NCI-H2029 (cell line): ENCODE data around the gene RAD52.

Experiments
- DNase-seq: peaks from one replicate; lab custom pipeline; 2025; lab: John Stamatoyannopoulos, UW

RAD52 gene

DNA sequence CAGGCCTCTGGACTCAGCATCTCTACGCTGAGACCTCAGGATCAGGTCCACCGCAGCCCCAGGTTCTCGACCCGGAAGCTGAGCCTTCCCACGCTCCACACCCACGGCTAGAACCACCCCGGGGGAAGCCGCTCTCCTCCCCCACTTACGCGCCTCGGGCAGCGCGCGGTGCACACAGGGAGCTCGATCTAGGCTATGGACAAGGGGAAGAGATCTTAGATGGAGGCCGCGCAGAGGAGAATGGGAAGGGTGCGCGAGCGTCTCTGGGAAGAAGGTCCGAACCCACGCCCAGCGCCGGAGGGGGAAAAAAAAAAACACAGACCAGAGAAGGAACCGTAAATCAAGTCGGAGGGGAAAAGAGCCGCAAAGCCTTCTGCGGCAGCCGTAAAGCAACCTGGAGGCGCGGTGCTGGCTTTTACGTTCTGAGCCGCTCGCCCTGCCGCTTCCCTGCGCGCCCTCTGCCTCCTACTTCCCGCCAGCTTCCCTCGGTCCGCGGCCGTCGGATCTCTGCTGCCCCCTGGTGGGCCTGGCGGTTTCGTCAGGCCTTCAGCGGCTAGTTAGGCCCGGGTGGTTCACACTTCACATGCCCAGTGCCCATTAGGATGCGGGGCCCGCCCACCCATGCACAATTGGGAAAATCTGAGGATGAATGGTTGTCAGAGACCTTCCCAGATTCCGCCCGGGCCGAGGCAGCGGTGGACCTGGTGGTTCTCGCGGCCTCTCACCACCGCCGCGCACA lies at the start of gene RAD52:
Gene RAD52, minus strand, starts transcription at position 242 of the 739 bp plus-strand sequence. CDS start 16,636 bp downstream, outside the sequence.
- DNase-seq = peak; percentile 91

DNA sequence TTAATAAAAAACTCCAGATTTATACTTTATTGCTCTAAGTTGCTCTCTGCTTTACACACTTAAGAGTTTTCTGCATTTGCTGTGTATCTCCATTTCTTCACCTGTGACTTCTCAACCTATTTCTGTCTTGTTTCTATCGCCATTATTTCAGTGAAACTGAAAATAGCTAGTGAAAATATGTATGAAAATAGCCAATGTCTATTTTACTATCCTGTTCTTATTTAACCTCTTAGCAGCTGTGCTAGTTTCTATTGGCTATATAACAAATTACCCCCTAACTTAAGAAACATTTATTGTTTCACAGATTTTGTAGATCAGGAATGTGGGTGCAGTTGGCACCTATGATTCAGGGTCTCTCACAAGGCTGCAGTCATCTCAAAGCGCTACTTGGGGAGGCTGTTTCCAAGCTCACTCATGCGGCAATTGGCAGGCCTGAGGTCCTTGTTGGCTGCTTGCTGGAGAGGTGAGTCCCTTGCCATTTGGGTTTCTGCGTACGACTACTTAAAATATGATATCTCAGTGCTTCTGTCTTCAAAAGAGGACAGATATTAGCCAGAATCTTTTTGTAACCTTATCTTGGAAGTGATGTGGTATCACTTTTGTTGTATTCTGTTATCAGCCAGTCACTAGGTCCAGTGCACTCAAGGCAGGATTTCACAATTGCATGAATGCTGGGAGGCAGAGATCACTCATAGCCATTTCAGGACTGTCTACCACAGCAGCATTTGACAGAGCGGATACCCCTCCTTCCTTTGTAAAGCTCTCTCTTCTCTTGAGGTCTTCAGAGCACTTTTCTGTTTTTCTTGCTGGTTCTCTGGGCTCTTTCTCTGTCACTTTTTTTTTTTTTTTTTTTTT lies 48.8 kb upstream of the RAD52 start:
- DNase-seq = no peak

DNA sequence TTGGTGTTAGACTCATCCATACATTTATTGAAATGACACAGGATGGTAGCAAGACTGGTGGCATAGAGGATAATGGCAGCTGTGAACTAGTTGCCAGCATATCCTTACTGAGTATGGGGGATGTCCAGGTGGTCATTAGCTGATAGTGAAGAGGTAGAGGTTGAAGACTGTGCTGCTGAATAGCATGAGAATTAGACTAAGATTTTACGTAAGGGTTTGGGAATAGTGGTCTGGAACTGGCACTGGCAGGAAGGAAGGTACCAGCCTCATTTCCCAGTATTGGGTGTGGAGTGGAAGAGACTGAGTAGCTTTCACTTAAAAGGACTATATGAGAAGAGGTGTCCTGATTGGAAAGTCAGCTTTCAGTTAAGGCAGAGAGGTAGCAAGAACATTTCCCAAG lies 48.0 kb upstream of the RAD52 start:
- DNase-seq = no peak

DNA sequence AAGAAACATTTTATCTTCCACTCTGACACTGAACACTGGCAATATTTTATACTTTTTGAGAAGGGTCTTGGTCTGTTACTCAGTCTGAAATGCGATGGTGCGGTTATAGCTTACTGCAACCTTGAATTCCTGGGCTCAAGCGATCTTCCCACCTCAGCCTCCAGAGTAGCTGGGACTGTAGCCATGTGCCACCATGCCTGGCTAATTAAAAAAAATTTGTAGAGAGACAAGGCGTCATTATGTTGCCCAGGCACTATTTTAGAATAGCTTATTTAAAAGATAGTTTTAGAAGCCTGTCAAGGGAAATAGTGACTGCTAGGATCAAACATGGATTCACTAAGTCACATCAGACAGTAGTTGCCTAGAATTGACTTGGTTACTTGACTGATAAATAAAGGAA lies 47.4 kb upstream of the RAD52 start:
- DNase-seq = no peak

DNA sequence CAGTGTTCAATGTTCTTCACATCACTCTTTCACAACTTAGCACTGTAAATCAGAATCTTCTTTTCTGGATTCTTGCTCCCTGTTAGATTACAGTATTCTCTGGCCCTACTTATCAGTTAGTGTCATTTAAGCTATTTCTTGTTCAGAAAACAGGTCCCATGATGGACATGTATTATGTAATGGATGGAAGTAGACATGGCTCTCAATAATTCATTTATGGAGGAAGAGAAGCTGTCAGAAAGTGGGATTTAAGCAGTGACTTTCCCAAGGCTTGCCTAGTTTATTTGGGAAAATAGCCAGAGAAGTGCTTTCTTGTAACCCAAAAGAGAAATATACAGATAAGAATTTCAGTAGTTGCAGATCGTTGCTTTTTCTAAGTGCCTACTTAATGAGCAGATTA lies 43.2 kb upstream of the RAD52 start:
- no peak for DNase-seq

DNA sequence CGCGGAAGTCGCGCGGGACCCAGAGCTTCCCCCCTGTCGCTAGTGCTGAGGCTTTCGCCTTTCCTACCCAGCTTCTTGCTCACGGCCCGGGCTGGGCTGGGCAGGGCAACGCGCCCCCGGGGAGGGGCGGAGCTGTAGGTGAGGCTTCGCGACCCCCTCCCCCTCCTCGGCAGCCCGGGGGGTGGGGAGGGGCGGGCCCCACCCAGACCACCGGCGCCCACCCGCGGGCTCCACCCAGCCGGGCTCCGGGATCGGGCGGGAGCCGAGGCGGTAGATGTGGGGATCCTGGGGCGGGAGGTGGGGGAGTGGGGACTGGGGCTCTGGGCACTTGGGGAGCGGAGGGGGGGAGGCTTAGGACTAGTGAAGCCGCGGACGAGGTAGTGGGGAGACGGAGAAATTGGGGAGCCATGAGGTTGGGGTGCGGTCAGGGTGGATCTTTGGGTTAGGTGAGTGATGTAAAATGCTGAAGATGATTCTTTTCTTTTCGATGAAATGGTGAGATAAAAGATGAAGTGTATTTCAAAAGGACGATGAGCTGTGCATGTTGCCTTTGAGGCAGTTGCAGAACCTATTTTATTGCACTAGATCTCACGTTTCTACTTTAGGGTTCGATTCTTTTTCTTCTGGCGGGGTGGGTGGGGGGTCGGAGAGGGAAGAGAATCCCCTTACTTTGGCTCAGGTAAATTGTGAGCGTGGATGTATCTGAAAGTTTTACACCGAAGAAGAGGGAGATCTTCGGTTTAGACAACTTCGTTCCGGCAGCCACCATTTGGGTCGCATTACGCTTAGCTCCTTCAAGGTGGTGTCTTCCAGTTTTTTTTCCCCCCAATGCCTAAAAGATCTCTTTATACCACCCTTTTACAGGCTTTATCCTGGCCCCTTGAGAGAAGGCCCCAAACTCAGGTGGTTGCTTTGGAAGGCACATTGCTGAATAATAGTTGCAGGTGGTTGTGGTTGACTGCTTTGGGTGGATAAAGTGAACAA lies 42.1 kb upstream of the RAD52 start:
- DNase-seq = no peak

DNA sequence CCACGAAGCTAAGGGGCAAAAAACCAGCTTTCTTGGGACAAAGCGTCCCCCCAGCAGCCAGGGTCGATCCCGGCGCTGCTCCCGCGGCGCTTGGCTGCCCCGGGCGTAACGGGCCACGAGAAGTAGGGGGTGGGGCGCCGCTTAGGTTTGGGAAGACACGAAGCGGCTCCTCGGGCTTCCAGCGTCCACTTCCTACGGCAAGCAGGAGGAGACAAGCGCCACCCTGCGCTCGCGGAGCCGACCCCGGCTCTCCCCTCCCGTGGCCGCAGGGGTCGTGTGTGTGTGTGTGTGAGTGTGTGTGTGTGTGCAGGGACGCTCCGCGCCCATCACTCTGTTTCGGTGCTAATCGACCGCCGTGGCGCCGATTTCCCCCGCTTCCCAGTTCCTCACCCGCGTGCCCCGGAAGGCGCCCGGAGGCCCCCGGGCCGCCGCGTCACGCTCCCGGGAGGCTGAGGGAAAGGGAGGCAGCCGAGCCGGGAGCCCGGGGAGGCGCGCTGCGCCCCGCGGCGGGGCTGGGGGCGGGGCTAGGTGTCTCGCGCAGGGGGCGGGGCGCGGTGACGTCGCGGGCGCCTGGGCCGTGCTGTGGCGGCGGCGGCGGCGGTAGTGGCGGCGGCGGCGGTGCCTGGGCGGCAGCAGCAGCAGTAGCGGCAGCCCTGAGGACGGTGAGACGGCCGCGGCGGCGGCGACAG lies 41.3 kb upstream of the RAD52 start, which contains the start of gene ERC1:
Gene ERC1, plus strand, starts transcription at position 563 of the 689 bp plus-strand sequence. CDS start 36,681 bp downstream, outside the sequence.
- DNase-seq = peak; percentile 56

DNA sequence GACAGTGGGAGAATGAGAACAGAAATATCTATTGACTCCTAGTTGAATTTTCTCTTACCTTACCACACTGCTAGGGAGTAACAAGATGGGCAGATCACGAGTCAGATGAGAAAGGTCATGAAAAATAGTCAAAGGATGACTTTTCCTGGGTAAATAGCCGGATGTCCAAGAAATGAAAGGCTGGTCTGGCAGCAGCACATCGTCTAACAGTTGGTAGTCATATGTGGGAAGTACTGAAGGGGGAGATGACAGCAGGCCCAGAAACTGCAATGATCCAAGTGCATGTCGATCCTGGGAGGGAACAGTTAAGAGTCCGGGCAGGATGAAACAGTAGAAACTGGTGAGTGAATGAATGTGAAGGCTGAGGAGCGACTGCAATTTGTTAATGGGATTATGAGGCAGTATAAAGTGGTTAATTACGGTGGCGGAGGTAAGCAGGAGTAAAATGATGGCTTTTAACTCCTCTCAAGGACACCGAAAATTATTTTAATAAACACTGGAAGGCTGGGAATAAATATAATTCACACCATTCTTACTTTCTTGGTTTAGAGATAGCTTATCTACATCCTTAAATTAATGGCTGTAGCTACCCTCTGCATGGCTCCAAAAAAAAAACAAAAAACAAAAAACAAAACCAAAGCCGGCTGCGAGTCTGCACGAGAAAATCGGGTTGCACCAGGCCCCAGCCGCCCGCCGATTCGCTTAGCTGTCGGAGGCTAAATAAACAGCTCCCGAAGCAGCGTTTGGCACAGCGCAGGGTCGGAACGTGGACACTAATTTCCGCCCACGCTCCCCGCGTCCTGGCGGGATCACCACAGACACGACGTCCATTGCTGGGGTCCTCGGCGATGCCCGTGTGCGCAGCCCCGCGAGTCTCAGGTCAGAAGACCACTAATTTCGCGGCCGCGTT lies 40.5 kb upstream of the RAD52 start:
- DNase-seq = peak; percentile 23

DNA sequence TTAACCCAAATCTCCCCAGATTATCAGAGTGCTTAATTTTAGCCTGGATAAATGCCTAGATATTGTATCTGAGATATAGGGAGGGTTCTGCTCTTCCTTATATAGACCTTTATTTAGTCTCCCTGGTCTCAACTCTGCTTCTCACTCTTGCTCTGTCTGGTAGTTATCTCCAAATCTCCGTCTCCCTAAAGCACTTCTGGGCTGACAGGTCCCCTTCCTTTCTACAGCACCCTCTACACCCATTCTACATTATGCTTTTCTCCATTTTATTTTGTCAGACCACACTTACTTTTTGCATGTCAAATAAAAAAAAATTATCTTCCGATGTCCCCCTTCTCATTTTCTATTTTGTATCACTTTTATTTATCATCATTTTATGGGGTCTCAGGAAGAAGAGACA lies 39.6 kb upstream of the RAD52 start:
- no peak for DNase-seq

DNA sequence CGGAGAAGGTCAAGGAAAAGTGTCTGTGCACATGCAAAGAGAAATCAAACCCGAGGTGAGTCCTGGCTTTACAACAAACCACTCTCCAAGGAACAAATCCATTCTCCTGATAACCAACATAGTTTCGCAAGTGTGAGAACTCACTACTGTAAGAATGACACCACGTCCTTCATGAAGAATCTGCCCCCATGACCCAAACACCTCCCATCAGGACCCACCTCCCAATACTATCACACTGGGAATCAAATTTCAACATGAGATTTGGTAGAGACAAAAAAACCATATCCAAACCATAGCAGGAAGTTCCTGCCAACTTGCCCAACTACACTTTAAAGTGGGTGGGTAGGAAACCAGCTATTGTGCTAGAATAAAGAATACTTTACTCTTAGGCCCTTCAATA lies 39.2 kb upstream of the RAD52 start:
- no peak for DNase-seq

DNA sequence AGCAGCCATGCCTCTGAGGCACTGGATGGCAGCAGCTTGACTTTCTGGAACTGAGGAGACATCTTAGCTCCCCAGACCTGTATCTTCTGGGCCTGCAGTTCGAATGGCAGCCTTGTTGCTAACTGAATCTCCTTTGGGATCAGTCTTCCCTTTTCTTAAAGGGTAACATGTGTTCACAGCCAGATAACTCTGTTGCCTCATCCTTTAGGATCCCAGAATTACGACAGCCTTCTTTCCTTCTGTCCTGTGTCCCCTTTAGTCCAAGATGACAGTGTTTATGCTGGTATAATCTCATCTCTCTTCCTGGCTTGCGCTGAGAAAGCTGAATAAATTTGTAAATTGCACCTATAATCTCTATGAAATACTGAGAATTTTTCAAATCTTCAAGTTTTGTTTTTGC lies 32.5 kb upstream of the RAD52 start:
- no peak for DNase-seq

DNA sequence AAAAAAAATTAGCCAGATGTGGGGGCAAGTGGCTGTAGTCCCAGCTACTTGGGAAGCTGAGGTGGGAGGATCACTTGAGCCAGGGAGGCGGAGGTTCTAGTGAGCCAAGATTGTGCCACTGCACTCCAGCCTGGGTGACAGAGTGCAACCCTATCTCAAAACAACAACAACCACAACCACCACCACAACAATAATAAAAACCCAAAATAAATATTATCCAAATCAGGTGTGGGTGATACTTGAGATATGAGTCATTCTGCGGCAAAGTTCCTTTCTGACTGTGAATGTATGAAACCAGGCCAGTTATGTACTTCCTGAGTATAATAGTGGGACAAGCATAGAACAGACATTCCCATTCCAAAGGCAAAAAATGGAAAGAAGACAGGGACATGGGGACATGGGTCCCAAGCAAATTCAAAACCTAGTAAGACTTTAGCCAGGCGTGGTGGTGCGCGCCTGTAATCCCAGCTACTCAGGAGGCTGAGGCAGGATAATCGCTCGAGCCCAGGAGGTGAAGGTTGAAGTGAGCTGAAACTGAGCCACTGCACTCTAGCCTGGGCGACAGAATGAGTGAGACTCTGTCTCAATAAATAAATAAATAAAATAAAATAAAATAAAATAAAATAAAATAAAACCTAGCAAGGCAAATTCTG lies 31.8 kb upstream of the RAD52 start:
- DNase-seq = no peak

DNA sequence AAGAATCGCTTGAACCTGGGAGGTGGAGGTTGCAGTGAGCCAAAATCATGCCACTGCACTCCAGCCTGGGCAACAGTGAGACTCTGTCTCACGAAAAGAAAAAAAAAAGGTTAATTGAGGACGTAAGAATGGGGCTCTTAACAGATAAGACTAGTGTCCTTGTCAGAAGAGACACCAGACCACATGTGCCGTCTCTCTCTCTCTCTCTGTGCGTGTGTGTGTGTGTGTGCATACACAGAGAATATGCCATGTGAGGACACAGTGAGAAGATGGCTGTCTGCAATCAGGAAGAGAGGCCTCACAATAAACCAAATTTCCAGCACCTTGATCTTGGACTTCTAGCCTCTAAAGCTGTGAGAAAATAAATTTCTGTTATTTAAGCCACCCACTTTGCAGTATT lies 29.9 kb upstream of the RAD52 start:
- DNase-seq = no peak

DNA sequence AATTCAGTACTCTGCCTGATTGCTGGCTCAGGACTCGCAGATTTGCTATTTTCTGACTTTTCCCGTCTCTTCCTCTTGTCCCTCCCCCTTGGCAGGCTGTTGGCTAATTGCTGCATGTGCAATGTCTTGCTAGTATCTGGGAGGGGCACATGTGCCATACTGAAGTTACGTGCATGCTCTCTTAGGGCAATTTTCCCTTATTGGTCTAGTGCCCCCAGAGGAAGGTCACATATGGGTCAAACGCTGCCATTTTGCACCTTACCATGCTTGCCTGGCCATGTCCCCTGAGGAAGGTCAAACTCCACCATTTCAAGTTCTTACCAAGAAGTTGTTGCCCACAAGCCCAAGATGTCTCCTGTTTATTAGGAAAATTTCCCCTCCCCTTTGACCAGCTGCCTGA lies 27.7 kb upstream of the RAD52 start:
- no peak for DNase-seq

DNA sequence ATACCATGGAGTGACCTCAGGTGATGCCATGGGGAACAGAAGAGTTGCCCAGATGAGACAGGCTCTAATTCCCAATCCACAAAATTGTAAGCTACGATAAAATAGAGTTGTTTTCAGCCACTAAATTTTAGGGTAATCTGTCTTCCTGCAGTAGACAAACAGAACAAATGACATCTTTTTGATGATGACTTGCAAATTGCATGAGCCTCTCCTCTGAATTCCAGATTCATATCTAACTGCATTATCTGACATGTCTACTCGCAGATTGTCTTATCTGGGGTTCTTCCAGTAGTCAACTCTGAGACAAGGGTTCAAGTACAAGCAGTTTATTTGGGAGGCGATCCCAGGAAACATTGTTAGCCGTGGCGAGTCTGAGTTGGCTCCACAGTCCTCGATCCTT lies 27.1 kb upstream of the RAD52 start:
- DNase-seq = no peak

DNA sequence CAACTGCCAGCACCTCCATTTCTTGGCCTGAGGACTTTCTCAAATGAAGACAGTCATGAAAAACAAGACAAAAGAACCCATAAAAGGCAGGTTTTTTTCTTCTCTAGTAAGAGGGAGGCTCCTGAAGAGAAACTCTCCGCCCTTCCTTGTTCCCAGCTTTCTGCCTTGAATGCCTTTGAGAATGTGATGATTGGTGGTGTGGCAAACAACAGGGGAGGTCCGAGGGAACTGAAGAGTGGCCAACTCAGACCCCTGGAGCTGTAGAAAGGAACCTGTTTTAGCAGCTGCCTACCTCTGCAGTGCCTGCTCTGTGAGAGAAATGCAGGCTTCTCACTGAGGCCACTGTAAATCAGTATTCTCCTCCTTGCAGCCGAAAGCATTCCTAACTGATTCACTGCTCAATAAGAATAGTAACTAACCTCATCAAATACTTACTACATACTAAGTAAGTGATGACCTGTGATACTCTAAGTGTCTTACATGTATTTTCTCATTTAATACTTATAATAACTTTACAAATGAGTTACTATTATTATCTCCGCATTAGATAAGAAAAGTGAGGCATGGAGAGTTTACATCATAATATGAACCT lies 24.9 kb upstream of the RAD52 start:
- no peak for DNase-seq

DNA sequence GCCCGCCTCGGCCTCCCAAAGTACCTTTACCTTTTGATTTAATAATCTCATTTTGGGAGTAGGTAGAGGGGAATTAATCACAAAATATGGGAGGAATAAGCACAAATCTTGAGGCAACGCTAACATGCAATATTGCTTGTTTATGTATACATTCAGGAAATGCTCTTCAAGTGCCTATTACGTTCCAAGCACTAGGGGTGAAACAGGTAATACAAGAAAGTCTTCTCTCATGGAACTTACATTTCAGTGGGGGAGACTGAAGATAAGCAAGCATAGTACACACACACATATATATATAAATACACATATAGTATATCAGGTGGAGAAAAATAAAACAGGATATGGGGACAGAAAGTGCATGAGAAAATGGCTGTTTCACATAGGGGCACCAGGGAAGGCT lies 22.5 kb upstream of the RAD52 start:
- DNase-seq = no peak

DNA sequence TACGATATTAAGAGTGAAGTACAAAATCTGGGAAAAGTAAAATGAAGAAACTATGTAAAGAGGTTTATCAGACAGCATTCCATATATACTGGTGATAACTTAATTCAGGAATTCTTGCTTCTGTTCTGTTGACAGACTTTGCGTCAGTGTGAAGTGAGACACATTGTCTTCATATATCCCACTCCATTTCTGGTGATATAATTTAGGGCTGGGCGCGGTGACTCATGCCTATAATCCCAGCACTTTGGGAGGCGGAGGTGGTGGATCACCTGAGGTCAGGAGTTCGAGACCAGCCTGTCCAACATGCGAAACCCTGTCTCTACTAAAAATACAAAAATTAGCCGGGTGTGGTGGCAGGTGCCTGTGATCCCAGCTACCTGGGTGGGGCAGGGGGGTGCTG lies 20.3 kb upstream of the RAD52 start:
- DNase-seq = no peak

DNA sequence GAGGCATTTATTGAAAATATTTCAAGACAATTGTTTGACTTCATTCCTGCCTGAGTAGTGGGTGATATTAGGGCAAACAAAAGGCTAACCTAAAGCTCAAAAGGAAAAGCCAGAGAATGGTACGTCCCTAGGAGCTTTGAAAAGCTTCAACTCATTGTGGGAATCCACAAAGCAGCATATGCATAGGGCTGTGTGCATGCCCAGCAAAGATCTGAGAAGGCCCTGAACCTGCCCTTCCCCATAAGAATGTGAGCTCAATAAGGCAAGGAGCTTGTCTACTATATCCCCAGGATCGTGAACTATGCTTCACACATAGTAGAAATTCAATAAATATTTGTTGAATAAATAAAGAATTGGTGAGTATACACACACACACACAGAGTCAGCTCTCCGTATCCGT lies 19.1 kb upstream of the RAD52 start:
- DNase-seq = no peak
